ENCODE data around the gene MYO3B.
A peak's percentile ranks its signal among the peaks of the same experiment; 100 is the strongest.

Gene MYO3B

GRCh38 chr2:170177950-170178781 lies at the start of gene MYO3B:
MYO3B (plus strand) TSS chr2:170178147; CDS start chr2:170178288, 141 bp downstream.
- no peaks in the 10 kb centered on the region for H3K9me3 ChIP-seq (ENCODE audit: low read depth, low read length)
- no peak within 1 kb of the TSS for H3K9ac ChIP-seq (ENCODE audit: insufficient read length)
- TF ChIP-seq EZH2 (IDR thresholded peaks at IDR 0.05) (no peak), POLR2AphosphoS5 (IDR thresholded peaks at IDR 0.05; ENCODE audit: borderline replicate concordance, low read depth, low read length) (no peak), FOXP2 (optimal IDR thresholded peaks at IDR 0.05; ENCODE audit: control extremely low read depth, extremely low read length, insufficient read depth) (no peak)
- DNase-seq (ENCODE audit: low read depth, low spot score): no peak
- no peaks in the 10 kb centered on the region for H3K36me3 ChIP-seq (ENCODE audit: insufficient read depth, low read length)
- no peak within 1 kb of the TSS for H3K4me3 ChIP-seq
- H3K27ac ChIP-seq: no peak within 1 kb of the TSS

GRCh38 chr2:170139276-170139967 lies 38.5 kb upstream of the MYO3B start:
- peak overlapping the region; percentile 37 for H3K27ac ChIP-seq
- H3K4me3 ChIP-seq: 0 out of 2 replicates have a peak overlapping the region, but pooled peaks have one; percentile 23
- TF ChIP-seq EZH2 (IDR thresholded peaks at IDR 0.05) (no peak), FOXP2 (optimal IDR thresholded peaks at IDR 0.05; ENCODE audit: control extremely low read depth, extremely low read length, insufficient read depth) (no peak), POLR2AphosphoS5 (IDR thresholded peaks at IDR 0.05; ENCODE audit: borderline replicate concordance, low read depth, low read length) (peak; percentile 42; the same call in 1 of the 2 replicates)
- no peaks in the 10 kb centered on the region for H3K36me3 ChIP-seq (ENCODE audit: insufficient read depth, low read length)
- H3K9me3 ChIP-seq (ENCODE audit: low read depth, low read length): no peaks in the 10 kb centered on the region
- H3K9ac ChIP-seq (ENCODE audit: insufficient read length): no peak overlapping the region
- peak; percentile 28 for DNase-seq (ENCODE audit: low read depth, low spot score)

- Histone ChIP-seq H3K27ac (peak overlapping the region; percentile 37; the same call in 1 of the 2 replicates), H3K9me3 (ENCODE audit: low read depth, low read length) (no peaks in the 10 kb centered on the region), H3K36me3 (ENCODE audit: insufficient read depth, low read length) (no peaks in the 10 kb centered on the region), H3K4me3 (no peak overlapping the region), H3K9ac (ENCODE audit: insufficient read length) (no peak overlapping the region)
- TF ChIP-seq EZH2 (IDR thresholded peaks at IDR 0.05) (no peak), POLR2AphosphoS5 (IDR thresholded peaks at IDR 0.05; ENCODE audit: borderline replicate concordance, low read depth, low read length) (no peak), FOXP2 (optimal IDR thresholded peaks at IDR 0.05; ENCODE audit: control extremely low read depth, extremely low read length, insufficient read depth) (no peak)
- no peak for DNase-seq (ENCODE audit: low read depth, low spot score)
These were observed 37.4 kb upstream of the MYO3B start for GRCh38 chr2:170140561-170140960.

- no peak overlapping the region for H3K9ac ChIP-seq (ENCODE audit: insufficient read length)
- H3K4me3 ChIP-seq: no peak overlapping the region
- H3K36me3 ChIP-seq (ENCODE audit: insufficient read depth, low read length): no peaks in the 10 kb centered on the region
- H3K27ac ChIP-seq: no peak overlapping the region
- DNase-seq (ENCODE audit: low read depth, low spot score): no peak
- no peaks in the 10 kb centered on the region for H3K9me3 ChIP-seq (ENCODE audit: low read depth, low read length)
- TF ChIP-seq EZH2 (IDR thresholded peaks at IDR 0.05): no peak
- no peak for TF ChIP-seq POLR2AphosphoS5 (IDR thresholded peaks at IDR 0.05; ENCODE audit: borderline replicate concordance, low read depth, low read length)
- TF ChIP-seq FOXP2 (optimal IDR thresholded peaks at IDR 0.05; ENCODE audit: control extremely low read depth, extremely low read length, insufficient read depth): no peak
These were observed 36.1 kb upstream of the MYO3B start for GRCh38 chr2:170141865-170142264.

- H3K9me3 ChIP-seq (ENCODE audit: low read depth, low read length): no peaks in the 10 kb centered on the region
- TF ChIP-seq FOXP2 (optimal IDR thresholded peaks at IDR 0.05; ENCODE audit: control extremely low read depth, extremely low read length, insufficient read depth): no peak
- no peak for TF ChIP-seq POLR2AphosphoS5 (IDR thresholded peaks at IDR 0.05; ENCODE audit: borderline replicate concordance, low read depth, low read length)
- no peak for TF ChIP-seq EZH2 (IDR thresholded peaks at IDR 0.05)
- H3K4me3 ChIP-seq: no peak overlapping the region
- DNase-seq (ENCODE audit: low read depth, low spot score): no peak
- no peak overlapping the region for H3K27ac ChIP-seq
- H3K9ac ChIP-seq (ENCODE audit: insufficient read length): no peak overlapping the region
- no peaks in the 10 kb centered on the region for H3K36me3 ChIP-seq (ENCODE audit: insufficient read depth, low read length)
These were observed 35.4 kb upstream of the MYO3B start for GRCh38 chr2:170142502-170142901.

GRCh38 chr2:170143045-170143717 lies 34.8 kb upstream of the MYO3B start:
- no peak overlapping the region for H3K27ac ChIP-seq
- H3K9me3 ChIP-seq (ENCODE audit: low read depth, low read length): no peaks in the 10 kb centered on the region
- TF ChIP-seq POLR2AphosphoS5 (IDR thresholded peaks at IDR 0.05; ENCODE audit: borderline replicate concordance, low read depth, low read length): no peak
- no peak for TF ChIP-seq EZH2 (IDR thresholded peaks at IDR 0.05)
- no peak for TF ChIP-seq FOXP2 (optimal IDR thresholded peaks at IDR 0.05; ENCODE audit: control extremely low read depth, extremely low read length, insufficient read depth)
- no peak for DNase-seq (ENCODE audit: low read depth, low spot score)
- H3K36me3 ChIP-seq (ENCODE audit: insufficient read depth, low read length): no peaks in the 10 kb centered on the region
- H3K4me3 ChIP-seq: no peak overlapping the region
- H3K9ac ChIP-seq (ENCODE audit: insufficient read length): no peak overlapping the region

- TF ChIP-seq FOXP2 (optimal IDR thresholded peaks at IDR 0.05; ENCODE audit: control extremely low read depth, extremely low read length, insufficient read depth) (no peak), EZH2 (IDR thresholded peaks at IDR 0.05) (no peak), POLR2AphosphoS5 (IDR thresholded peaks at IDR 0.05; ENCODE audit: borderline replicate concordance, low read depth, low read length) (no peak)
- H3K27ac ChIP-seq: no peak overlapping the region
- no peak for DNase-seq (ENCODE audit: low read depth, low spot score)
- no peaks in the 10 kb centered on the region for H3K36me3 ChIP-seq (ENCODE audit: insufficient read depth, low read length)
- no peaks in the 10 kb centered on the region for H3K9me3 ChIP-seq (ENCODE audit: low read depth, low read length)
- H3K9ac ChIP-seq (ENCODE audit: insufficient read length): no peak overlapping the region
- no peak overlapping the region for H3K4me3 ChIP-seq
These were observed 33.2 kb upstream of the MYO3B start for GRCh38 chr2:170144761-170145160.

- no peak for DNase-seq (ENCODE audit: low read depth, low spot score)
- Histone ChIP-seq H3K9me3 (ENCODE audit: low read depth, low read length) (no peaks in the 10 kb centered on the region), H3K36me3 (ENCODE audit: insufficient read depth, low read length) (no peaks in the 10 kb centered on the region), H3K4me3 (no peak overlapping the region), H3K27ac (no peak overlapping the region), H3K9ac (ENCODE audit: insufficient read length) (no peak overlapping the region)
- no peak for TF ChIP-seq POLR2AphosphoS5 (IDR thresholded peaks at IDR 0.05; ENCODE audit: borderline replicate concordance, low read depth, low read length)
- TF ChIP-seq EZH2 (IDR thresholded peaks at IDR 0.05): no peak
- TF ChIP-seq FOXP2 (optimal IDR thresholded peaks at IDR 0.05; ENCODE audit: control extremely low read depth, extremely low read length, insufficient read depth): no peak
These were observed 32.8 kb upstream of the MYO3B start for GRCh38 chr2:170145191-170145590.
